Smooth muscle cell (in vitro differentiated cells): Measurements from ENCODE around the gene TSR1. TPM values are rescaled to one million over a fixed set of nuclear protein-coding genes. Genes with fewer than 3 reads are reported as not detected.

Experiments
- DNase-seq: peaks from one replicate; lab custom pipeline; 2025; ENCODE audit not compliant: unreplicated experiment; lab: John Stamatoyannopoulos, UW
- H2AFZ ChIP-seq: fragments of 200-600 bp; sonication (generic); 2 replicates; pipeline ENCODE4 v1.6.0; 2016; ENCODE audit warnings: antibody characterized with exemption, low read depth, mild to moderate bottlenecking
- H3F3A ChIP-seq: fragments of 200-600 bp; sonication (generic); 2 replicates; pipeline ENCODE4 v1.6.0; 2017; ENCODE audit warnings: antibody characterized with exemption, low read depth
- H3K27ac ChIP-seq: fragments of 200-600 bp; sonication (generic); 2 replicates; pipeline ENCODE4 v1.5.1; 2016; ENCODE audit warnings: low read depth, mild to moderate bottlenecking
- H3K27me3 ChIP-seq: fragments of 200-600 bp; sonication (generic); 2 replicates; pipeline ENCODE4 v1.6.1; 2016; ENCODE audit warnings: low read depth, mild to moderate bottlenecking
- H3K36me3 ChIP-seq: fragments of 200-600 bp; sonication (generic); 2 replicates; pipeline ENCODE4 v1.5.1; 2016; ENCODE audit warnings: low read depth
- H3K4me1 ChIP-seq: fragments of 200-600 bp; sonication (generic); 2 replicates; pipeline ENCODE4 v1.5.1; 2016; ENCODE audit warnings: low read depth
- H3K4me2 ChIP-seq: fragments of 200-600 bp; sonication (generic); 2 replicates; pipeline ENCODE4 v1.6.0; 2016; ENCODE audit warnings: mild to moderate bottlenecking
- H3K4me3 ChIP-seq: fragments of 200-600 bp; sonication (generic); 2 replicates; pipeline ENCODE4 v1.5.1; 2016; ENCODE audit warnings: mild to moderate bottlenecking
- H3K79me2 ChIP-seq: fragments of 200-600 bp; sonication (generic); 2 replicates; pipeline ENCODE4 v1.6.0; 2016; ENCODE audit warnings: low read depth, mild to moderate bottlenecking
- H3K9ac ChIP-seq: fragments of 200-600 bp; sonication (generic); 2 replicates; pipeline ENCODE4 v1.6.0; 2016; ENCODE audit warnings: low read depth
- H3K9me3 ChIP-seq: fragments of 200-600 bp; sonication (generic); replicated peaks from 2 replicates; pipeline ENCODE4 v1.5.1; 2016; ENCODE audit warnings: low read depth
- H4K20me1 ChIP-seq: fragments of 200-600 bp; sonication (generic); 2 replicates; pipeline ENCODE4 v1.6.0; 2016; ENCODE audit warnings: low read depth
- WGBS: methylation state at CpG from one replicate; pipeline ENCODE4 v1.1.7; 2016; ENCODE audit warnings: low lambda C conversion rate; 5-methylcytosine and 5-hydroxymethylcytosine counted together
- polyA plus RNA-seq: library from polyadenylated mRNA; unstranded; fragments of >200 nt; fragmentation: Nextera tagmentation; extraction: Ambion mirVana; gene quantifications from 2 replicates; pipeline ENCODE4 v1.2.1, GENCODE V29; 2016
- total RNA-seq: library from RNA; depleted of rRNA; stranded (reverse); fragments of >200 nt; gene quantifications from 2 replicates; pipeline ENCODE4 v1.2.3, GENCODE V29; 2014
- TF ChIP-seq, protein P1 (sequence below): fragments of 200-600 bp; sonication (generic); IDR thresholded peaks from 2 replicates; pipeline ENCODE4 v1.5.1; 2017; ENCODE audit warnings: borderline replicate concordance, mild to moderate bottlenecking, antibody characterized with exemption; ENCODE audit not compliant: insufficient read depth, poor library complexity, severe bottlenecking

Gene TSR1
- total and polyA plus RNA-seq, 2 experiments from 2014 or later, result 17.6 to 39.5 TPM

DNA sequence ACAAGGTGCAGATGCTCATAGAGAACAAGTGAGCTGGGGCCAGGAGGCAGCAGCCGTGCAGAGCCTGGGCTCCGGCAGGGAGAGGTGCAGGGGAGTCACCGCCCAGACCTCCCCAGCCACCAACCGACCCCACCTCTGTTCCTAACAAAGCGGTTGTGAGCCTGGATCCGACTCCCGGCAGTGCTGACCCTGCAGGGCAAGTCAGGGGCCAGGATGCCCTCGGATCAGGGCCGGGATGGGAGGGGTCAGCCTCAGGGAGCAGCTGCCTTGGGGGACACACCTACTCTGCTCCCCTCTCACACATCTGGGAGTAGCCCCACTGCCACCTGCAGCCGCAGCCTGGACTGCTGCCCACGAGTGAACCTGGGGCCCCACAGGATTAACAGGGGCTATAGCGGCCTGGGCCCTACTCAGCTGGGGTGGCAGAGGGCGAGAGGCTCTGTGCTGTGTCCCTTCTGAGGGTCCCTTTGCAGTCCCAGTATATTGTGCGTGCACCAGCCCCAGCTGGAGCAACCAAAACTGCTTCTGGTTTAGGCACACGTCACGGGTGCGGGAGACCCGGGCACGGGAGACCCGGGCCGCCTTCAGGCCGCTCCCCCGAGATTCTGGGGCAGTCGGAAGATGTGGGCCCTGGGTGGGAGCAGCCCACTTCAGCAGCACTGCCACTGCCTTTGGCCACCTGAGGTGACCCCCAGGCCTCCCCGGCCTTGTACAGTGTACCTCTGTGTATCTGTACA, 43.4 kb upstream of the TSR1 start:
- no peak overlapping the region for H3K4me2 ChIP-seq
- no peaks in the 10 kb centered on the region for H3K79me2 ChIP-seq
- H3F3A ChIP-seq, result peaks cover 10% of the 10 kb centered on the region
- peak overlapping the region; percentile 42 for H3K27ac ChIP-seq
- no peaks in the 10 kb centered on the region for H3K4me1 ChIP-seq
- H3K4me3 ChIP-seq, result no peak overlapping the region
- H3K9ac ChIP-seq, result no peak overlapping the region
- no peaks in the 10 kb centered on the region for H3K36me3 ChIP-seq
- WGBS, result 97% methylated on average over 20 of the region's 25 CpGs
- TF ChIP-seq, protein P1, sequence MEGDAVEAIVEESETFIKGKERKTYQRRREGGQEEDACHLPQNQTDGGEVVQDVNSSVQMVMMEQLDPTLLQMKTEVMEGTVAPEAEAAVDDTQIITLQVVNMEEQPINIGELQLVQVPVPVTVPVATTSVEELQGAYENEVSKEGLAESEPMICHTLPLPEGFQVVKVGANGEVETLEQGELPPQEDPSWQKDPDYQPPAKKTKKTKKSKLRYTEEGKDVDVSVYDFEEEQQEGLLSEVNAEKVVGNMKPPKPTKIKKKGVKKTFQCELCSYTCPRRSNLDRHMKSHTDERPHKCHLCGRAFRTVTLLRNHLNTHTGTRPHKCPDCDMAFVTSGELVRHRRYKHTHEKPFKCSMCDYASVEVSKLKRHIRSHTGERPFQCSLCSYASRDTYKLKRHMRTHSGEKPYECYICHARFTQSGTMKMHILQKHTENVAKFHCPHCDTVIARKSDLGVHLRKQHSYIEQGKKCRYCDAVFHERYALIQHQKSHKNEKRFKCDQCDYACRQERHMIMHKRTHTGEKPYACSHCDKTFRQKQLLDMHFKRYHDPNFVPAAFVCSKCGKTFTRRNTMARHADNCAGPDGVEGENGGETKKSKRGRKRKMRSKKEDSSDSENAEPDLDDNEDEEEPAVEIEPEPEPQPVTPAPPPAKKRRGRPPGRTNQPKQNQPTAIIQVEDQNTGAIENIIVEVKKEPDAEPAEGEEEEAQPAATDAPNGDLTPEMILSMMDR, result no peak
- no peaks in the 10 kb centered on the region for H4K20me1 ChIP-seq
- DNase-seq, result no peak
- no peaks in the 10 kb centered on the region for H3K9me3 ChIP-seq
- no peak overlapping the region for H2AFZ ChIP-seq
- H3K27me3 ChIP-seq, result no peaks in the 10 kb centered on the region

DNA sequence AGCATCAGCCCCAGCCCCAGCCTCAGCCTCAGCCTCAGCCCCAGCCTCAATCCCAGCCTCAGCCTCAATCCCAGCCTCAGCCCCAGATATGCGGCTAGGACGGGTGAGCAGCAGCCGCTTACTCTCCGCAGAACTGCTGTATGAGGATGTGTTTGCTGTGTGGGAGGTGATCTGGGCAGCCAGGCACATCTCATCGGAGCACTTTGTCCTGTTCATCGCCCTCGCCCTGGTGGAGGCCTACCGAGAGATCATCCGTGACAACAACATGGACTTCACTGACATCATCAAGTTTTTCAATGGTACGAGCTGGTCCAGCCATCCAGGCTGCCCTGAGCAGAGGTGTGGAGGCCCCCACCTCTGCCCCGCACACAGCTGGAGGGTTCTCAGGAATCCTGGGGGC, 42.6 kb upstream of the TSR1 start:
- TF ChIP-seq, protein P1, result no peak
- WGBS, result 94% methylated on average over 11 of the region's 11 CpGs

GRCh38 chr17:2377659-2378058, 41.4 kb upstream of the TSR1 start:
- H3K79me2 ChIP-seq, result no peaks in the 10 kb centered on the region
- no peaks in the 10 kb centered on the region for H3K4me1 ChIP-seq
- H2AFZ ChIP-seq, result no peak overlapping the region
- no peaks in the 10 kb centered on the region for H3K9me3 ChIP-seq
- H3K9ac ChIP-seq, result no peak overlapping the region
- H3K4me3 ChIP-seq, result no peak overlapping the region
- no peaks in the 10 kb centered on the region for H3F3A ChIP-seq
- no peaks in the 10 kb centered on the region for H3K27me3 ChIP-seq
- H3K36me3 ChIP-seq, result no peaks in the 10 kb centered on the region
- H3K27ac ChIP-seq, result no peak overlapping the region
- H3K4me2 ChIP-seq, result no peak overlapping the region
- TF ChIP-seq, protein P1, result no peak
- WGBS, result 96% methylated on average over 10 of the region's 10 CpGs
- DNase-seq, result no peak
- no peaks in the 10 kb centered on the region for H4K20me1 ChIP-seq

More for the DNA sequence above, 42.6 kb upstream of the TSR1 start:
- H3K4me1 ChIP-seq, result no peaks in the 10 kb centered on the region
- no peaks in the 10 kb centered on the region for H3K27me3 ChIP-seq
- no peak overlapping the region for H3K4me3 ChIP-seq
- H3K79me2 ChIP-seq, result no peaks in the 10 kb centered on the region
- DNase-seq, result no peak
- H3K4me2 ChIP-seq, result no peak overlapping the region
- H4K20me1 ChIP-seq, result no peaks in the 10 kb centered on the region
- H3K36me3 ChIP-seq, result no peaks in the 10 kb centered on the region
- no peak overlapping the region for H3K27ac ChIP-seq
- H2AFZ ChIP-seq, result no peak overlapping the region
- peaks cover 4% of the 10 kb centered on the region for H3F3A ChIP-seq
- H3K9me3 ChIP-seq, result no peaks in the 10 kb centered on the region
- H3K9ac ChIP-seq, result no peak overlapping the region

DNA sequence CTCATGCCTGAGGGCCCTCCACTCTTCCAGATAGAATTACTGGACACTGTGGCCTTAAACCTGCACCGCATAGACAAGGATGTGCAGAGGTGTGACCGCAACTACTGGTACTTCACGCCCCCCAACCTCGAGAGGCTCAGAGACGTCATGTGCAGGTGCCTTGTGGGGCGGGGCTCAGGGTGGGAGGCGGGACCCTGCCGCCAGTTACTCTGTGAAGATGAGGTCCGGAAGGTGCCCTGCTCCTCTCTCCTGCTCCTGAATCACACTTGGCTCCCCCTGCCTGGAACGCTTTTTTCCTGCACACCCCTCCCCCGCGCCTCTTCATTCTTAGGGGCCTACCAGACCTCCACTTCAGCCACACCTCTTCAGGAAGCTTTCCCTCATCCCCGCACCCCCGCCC, 39.9 kb upstream of the TSR1 start:
- Histone ChIP-seq H3K27ac (no peak overlapping the region), H3K36me3 (no peaks in the 10 kb centered on the region), H4K20me1 (no peaks in the 10 kb centered on the region), H3K9me3 (no peaks in the 10 kb centered on the region), H3K79me2 (no peaks in the 10 kb centered on the region), H3F3A (no peaks in the 10 kb centered on the region), H3K4me1 (no peaks in the 10 kb centered on the region), H3K27me3 (no peaks in the 10 kb centered on the region), H3K9ac (no peak overlapping the region), H2AFZ (no peak overlapping the region), H3K4me2 (no peak overlapping the region), H3K4me3 (no peak overlapping the region)
- TF ChIP-seq, protein P1, result no peak
- DNase-seq, result no peak
- WGBS, result 98% methylated on average over 13 of the region's 14 CpGs
